NCI-H2196 (cell line): ENCODE data around the gene NRARP.

Experiments
- DNase-seq: peaks from one replicate; lab custom pipeline; 2025; ENCODE audit not compliant: unreplicated experiment; lab: John Stamatoyannopoulos, UW

NRARP gene

DNA sequence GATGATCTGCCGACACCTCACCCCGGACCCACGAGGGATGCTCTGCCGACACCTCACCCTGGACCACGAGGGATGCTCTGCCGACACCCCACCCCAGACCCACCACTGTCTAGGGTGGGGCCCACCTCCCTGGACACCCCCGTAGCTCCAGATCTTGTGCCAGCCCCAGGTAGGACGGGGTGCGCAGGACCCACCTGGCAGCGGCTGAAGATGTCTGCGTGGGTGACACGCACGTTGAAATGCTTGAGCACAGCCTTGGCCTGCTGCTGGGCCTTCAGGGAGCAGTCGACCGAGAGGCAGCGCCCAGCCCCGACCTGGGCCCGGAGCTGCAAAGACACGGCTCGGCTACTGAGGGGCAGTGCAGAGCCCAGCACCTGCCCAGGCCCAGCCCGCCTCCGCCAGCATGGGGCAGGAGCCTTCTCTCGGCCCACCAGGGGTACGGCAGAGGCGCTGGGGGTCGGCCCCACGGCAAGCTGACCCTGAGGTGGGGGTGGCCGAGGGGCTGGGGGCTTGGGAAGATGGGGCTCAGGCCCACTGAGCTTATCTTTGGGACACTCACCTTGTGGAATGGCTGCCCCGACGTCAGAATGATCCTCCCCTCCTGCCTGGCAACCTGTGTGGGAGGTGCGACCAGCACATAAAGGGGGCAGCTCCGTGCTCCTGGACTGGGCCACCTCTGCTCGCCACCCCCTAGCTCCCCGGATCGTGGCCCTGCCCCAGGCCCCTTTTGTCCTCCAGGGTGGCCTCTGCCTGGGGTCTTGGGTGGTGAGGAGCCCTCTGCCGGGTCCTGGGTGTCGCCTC is 21.7 kb upstream of the NRARP start:
- DNase-seq, result no peak

DNA sequence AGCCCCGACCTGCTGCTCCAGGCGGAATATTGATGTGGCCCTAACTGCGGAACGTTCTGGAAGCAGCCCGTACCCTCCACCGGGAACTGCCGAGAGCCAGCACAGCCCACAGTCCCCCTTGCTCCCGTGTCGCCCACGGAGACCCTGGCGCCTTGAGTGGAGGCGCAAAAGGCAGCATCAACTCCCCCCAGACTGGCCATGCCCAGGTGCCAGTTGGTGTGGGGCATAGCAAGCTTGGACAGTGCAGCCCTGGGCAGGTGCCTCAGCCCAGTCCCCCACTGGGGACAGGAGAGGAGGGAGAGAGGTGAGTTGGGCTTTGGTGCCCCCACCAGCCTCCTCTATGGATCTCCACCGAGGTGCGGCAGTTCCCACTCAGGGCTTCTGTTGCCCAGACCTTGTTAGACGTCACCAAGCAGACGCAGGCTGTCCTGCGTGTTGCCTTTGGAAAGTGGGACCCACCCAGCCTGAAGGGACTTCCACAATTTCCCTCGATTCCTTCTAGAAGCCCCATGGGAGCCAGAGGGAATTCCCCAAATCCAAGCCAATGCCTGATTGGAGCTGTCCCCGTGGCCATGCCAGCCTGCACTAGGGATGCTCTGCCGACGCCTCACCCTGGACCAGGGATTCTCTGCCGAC is 19.8 kb upstream of the NRARP start:
- DNase-seq, result no peak

DNA sequence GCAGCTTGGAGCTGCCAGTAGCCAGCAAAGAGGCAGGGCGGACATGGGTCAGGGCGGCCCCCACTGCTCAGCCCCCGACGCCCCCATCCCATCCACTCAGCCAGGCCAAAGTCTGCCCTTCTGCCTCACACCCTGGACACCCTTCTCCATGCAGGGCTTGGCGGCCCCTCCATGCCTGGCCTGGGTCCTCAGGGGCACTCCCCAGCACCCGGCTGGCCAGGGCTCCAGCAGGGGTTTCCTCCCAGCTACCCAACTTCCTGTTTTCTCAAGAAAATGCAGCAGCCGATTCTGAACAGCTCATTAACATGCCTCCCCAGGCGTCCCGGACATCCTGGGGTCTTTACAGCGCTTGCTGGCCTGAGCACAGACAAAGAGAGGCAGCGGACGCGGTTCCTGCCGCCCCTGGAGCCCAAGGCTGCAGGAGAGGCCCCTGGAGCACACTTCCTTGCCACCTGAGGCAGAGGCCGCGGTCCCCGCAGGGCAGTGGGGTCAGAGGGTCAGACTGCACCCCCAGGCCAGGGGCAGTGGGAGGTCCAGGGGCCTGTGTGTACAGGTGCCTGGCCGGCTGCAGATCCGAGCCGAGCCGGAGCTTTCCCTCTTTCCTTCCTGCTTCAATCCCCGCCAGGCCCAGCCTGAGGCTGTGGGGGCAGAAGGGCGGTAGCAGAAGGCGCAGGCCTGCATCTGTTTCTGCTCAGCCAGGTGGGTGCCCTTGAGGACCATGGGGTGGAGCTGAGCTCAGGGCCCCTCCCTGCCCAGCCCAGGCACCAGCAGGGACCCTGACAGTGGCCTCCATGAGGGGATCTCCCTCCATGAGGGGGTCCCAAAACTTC is 18.7 kb upstream of the NRARP start:
- no peak for DNase-seq

DNA sequence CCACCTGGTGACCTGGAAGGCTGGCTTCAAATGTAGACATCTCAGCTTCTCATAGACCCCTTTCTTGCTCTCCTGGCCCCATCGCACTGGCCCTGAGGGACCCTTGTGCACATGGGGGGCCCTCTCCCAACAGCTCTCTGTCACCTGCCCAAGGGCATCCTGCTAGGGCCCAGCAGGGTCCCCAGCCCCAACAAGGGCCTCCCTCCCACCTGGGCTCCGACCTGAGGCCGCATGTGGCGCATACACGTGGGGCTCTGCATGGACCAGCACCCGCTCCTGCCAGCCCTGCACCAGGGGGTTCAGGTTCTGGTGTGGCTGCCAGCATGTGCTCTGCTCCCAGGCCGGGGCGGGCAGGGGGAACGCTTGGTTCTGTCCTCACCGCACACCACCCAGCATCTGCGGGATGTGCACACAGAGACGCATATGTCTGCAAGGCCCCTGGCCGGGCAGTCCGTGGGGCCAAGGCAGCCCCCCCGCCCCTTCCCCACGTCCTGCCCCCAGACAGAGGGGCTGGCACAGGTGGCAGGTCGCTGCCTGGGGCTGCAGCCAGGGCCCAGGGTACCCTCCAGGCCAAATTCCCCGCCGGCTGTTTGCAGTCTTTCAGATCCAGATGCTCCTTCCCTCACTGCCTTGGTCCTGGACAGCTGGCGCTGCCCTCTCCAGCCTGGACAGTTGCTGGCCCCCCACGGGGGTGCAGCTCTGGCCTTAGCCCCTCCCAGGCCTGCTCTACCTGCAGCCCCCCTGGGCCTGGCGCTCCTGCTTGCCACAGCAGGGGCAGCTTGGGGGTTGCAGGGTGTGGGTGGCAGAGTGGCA is 17.9 kb upstream of the NRARP start:
- no peak for DNase-seq

DNA sequence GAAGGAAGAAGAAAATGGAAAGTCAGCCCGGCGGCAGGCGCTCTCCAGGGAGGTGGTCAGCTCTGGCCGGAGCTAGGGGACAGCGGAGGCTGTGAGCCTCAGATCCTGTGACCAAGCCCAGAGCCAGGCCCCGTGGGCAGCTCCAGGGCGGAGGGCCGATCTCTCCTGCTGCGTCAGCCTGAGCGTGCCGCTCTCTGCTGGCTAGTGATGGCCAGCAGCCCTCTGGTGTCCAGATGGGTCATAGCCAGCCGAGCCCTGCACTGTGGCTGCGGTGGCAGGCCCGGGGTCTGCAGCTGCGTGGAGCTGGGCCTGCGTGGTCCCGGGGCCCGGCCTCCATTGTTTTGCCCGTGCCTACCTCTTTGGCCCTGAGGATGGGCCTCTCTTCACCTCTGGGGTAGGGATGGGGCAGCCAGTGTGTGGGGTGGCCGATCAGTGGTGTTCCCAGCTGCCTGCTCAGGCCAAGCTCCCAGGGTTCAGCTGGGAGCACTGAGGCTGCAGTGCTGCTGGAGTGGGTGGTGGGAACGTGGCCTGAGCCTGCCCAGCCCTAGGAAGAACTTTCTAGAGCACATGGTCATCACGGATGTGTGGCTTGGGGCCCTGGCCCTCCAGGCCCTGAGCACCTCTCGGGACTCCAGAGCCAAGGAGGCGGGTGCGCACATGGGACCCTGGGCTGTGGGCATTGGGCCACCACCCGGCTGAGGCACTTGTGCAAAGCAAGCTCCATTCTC is 17.1 kb upstream of the NRARP start:
- no peak for DNase-seq

DNA sequence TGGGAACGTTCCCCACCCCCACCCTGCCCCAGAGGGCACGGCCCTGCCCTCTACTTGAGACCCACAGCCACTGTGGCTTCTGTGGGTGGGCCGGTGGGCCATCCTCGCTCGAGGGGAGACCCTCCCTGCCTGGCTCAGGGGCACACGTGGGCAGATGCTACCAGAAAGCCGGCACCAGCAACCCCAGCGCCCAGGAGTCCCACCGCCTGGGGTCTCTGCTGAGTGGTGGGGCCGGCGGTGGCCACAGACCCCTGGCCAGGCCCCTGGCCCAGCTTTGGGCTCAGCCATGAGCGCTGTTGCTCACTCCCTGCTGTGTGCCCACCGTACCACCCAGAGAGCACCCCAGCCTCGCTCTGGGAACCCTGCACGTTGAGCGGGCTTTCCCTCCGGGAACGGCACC is 16.5 kb upstream of the NRARP start:
- DNase-seq, result no peak

DNA sequence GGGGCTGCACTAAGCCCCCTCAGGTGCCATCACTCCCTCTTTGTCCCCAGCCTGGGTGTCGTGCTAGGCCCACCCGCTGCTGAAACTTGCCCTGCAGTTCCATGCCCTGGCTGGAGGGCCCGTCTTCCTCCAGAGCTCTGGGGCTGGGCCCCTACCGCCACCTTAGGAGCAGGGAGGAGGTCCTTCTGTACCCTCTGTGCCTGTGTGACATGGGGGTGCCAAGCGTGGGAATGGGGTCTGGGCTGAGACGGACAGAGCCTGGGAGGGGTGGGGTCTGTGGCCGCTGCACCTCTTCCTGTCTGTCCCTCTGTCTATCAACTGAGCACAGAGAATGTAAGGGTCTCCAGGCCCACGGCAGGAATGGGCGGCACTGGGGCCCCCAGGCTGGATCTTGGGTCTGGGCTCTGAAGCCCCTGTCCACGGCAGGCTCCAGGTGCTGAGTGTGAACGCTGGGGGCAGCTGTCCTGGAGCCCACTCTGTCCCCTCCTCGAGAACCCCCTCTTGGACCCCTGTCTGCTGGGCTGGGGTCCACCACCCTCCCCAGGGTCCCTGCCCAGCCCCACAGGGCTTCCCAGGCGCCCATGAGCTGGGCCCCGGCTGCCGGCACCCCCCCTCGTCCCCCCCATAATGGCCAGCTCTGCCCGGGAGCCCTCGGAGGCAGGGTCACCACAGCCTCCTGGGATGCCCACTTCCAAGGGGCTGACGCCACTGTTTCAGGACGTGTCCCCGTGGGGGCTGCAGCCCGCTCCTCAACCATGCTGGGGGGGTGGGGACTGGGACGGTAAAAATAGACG is 15.8 kb upstream of the NRARP start:
- no peak for DNase-seq

DNA sequence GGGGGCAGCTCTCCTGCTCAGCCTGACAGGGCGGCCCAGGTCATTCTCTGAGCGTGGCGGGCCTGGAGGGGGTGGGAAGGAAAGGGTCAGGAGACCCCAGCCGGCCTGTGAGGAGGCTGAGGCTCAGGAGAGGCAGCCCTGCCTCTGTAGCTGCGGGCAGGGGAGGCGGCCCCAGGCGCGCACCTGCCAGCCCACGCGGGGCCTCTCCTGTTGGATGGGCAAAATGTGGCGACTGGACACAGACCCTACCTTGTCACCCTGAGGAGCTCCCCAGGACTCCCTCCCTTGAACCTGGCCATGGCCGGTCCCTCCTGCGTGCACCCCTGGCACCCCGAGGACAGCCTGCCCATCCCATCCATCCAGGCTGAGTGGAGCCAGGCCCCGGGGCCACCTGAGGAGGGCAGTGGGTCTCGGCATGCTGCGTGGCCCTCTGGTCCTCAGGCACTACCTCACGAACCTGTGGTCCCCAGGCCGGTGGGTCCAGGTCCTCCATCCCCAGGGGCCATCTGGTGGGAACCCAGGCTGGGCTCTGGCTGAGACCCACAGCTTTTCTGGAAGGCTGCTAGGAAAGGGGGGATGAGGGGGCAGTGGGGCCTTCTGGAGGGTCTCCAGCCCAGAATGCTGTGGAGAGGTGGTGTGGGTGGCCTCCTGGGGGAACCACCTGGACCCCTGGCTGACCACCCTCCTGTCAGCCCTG is 15.1 kb upstream of the NRARP start:
- DNase-seq, result no peak

DNA sequence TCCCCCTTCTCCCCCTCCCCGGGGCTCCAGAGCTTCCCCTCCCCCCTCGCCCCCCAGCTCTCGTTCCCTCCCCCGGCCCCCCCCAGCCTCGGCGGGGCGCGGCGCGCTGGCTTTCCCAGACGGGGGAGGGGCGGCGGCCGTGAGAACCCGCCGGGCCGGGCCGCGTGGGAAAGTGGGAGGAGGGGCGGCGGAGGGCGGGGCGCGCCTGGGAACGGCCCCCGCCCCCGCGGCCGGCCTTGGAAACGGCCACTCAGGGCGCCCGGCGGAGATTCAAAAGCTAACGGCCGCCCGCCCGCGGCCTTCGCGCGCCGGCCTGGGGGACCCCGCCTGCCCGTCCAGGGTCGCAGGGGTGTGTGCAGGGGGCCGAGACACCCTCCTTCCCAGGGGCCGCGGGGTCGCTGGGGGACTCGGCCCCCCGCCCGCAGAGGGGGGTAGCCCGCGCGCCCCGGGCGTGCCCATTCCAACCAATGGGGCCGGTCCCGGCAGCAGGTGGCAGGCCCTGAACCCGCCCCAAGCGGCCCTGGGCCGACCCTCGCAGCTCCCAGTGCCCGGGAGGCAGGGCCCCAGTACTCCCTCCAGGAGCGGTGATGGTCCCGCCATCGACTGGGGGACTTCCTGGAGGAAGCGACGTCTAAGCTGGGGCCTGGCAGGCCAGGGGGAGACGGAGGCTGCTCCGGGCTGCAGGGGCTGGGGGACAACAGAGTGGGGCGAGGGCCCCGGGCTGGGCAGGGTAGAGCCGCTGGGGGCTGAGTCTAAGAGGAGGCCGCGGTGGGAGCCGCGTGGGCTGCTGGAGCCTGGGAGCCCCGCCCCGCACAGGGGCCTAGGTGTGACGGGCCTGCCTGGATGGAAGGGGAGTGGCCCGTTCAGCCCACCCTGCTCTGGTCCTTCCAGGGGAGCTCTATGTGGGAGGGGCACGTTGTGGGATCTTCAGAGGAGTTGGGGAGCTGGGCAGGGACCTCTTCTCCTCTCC is 14.2 kb upstream of the NRARP start:
- no peak for DNase-seq

DNA sequence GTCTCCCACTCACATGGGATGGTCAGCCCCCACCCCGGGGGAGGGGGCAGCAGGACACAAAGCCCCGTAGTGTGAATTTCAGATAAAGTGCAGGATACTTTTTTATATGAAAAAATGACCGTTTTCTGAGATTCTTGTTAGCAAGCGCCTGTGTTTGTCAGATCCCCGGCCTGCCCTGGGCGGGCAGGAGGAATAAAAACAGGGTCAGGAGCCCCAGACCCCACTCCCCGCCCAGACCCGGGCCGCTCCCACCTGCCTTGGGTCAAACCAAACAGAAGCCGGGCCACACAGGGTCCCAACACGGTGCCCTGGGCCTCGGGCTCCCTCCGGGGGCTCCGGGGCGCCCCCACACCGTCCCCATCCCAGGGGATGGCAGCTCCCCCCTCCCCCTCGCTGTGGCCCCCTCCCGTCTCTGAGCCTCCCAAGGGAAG is 13.5 kb upstream of the NRARP start:
- no peak for DNase-seq

DNA sequence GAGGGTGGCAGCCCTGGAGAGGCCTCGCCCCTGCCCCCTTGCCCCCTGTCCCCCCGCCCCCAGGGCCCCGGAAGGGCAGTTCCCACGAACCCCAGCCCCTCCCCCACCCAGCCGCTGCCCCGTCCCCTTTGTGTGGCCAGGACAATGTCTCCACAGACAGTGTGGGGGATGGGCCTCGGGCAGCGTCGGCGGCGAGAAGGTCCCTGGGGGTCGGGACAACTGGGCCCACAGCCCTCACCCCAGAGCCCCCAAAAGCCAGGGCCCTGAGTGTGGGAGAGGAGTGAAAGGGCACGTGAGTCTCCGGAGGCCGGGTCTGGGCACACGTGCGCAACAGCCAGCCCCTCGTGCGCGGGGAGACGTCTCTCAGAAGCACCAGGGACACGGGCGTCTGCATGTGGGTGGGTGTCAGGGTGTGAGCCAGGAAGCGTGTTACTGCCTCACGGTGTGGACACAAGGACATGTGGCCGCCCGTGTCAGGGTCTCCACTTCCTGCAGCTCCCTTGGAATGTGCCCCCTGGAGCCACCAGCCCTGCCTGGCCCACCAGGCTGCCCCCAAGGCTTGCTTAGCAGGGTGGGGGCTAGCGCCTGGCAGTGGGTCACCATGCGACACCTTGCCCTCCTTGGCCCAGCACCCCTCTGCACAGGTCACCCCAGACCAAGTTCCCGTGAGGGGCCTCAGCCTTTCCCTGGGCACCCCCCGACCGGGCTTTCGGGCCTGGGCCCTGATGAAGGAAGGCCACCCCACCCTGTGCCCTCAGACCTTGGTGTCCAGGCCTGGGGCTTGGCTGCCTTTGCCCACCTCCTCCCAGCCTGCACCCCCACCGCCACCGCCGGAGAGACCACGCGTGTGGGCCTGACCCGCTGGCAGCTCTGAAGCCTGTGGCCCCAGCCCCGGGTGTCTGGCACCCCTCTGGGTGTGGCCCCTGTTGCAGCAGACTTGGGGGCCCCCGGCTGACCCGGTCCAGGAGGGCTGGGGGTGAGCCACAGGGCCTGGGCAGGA is 12.8 kb upstream of the NRARP start:
- DNase-seq, result no peak

DNA sequence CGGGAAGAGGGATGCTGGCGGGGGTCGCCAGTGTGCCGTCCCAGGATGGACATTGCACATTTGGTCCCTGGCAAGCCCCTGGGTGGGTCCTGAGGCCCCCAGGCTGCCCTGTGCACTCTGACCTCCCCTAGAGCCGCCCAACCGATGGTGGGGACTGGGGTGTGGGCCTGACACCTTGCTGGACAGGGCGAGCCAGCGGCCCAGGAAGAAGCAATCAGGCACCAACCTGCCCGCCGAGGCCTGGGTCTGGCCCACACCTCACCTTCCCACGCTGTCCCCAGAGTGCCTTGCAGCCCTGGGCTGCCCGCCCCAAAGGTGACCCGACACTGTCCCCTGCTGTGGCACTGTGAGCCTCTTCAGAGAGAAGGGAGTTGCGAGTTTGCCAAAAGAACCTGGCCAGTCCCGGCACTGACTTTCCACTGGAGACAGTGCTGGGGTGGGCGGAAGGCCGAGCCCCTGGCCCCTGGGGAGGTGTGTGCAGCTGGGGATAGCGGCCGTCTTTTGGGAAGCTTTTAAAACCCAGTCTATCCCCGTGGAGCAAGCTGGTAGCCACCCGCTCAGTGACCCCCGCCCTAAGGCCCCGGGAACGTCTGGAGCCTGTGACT is 12.0 kb upstream of the NRARP start:
- no peak for DNase-seq

DNA sequence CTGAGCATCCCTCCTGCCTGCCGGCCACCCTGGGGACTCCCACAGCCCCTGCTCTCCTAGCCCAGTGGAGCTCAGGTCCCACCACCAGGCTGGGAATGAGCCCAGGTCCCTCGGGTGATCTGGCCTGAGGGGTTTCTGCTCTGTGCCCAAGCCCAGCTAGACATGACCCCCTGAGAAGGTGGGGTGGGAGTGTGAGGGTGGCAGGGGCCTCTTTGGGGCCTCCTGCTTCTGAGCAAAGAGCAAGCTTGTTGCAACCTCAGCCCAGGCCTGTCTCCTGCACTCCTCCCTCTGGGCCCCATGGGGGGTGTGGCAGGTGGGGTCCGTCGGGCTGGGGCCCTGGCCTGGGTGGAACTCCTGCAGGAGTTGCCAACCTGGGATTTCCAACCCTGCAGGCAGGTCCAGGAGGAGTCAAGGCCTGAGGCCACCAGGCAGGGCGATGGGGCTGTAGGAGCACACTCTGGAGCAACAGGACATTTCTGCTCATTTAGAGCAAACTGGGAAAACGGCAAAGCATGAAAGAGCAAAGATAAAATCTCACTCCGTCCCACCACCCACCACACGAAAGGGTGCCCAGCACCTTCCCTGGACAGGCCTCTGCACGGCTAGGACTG is 11.4 kb upstream of the NRARP start:
- no peak for DNase-seq

DNA sequence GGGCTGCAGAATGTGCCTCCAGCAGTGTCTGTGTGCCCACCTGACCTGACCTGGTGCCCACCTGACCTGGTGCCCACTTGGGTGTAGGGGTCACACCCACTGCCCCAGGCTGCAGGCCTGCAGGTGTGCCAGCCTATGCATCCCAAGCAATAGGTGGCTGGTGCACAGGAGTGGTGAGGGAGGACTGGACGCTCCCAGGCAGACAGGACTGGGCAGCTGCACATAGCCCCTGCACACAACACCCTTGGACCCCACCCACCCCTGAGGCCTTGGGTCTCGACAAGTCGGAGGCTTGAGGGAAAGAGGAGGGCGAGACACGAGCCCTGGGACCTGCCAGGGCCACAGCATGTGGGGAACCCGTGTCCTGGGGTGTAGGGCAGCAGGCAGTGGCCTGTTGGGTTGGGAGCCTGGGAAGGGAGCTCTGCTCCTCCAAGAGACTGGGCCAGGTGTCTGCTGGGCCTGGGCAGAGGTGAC is 10.8 kb upstream of the NRARP start:
- no peak for DNase-seq

DNA sequence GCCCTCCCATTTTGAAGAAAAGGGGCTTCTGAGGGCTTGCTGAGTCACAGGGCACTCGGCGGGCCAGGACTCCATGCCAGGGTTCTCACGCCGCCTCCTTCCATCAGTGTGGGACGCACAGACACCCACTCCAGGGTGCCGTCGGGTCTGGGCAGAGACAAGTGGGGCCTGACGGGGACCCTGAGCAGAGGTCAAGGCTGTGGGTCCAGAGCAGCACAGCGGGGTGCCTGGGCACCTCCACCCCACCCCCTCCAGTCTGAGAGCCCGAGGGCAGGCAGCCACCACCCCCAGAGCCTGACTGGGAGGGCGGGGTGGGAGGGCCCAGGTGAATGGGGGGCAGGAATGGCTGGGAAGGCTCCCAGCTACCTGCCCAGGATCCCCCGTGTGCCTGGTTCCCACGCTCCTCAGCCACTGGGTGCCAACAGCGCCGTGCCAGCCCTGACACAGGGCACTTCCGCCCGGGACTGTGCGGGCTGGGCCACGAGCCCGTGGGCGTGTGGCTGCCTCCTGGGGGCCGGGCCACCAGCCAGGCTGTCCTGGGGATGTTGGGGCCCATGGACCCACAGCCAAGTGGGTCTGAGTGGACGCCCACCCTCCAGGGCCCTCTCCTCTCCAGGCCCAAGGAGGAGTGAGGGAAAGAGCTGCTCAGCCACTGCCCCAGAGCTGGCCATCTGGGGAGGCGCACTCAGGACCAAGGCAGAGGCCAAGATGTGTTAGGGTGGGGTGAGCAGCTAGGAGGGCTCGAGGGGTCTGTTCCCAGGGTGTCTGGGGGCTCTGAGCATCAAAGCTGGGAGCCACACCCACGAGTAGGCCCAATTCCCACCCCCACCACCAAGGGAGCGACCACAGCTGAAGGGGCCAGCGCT is 10.1 kb upstream of the NRARP start:
- no peak for DNase-seq
